ENCODE measurements around the gene PAF1. TPM values are rescaled to one million over a fixed set of nuclear protein-coding genes. Genes with fewer than 3 reads are reported as not detected.

Gene PAF1
- total and polyA plus RNA-seq, 2 of the 13 experiments (the other 11 are each of a cell fraction or from before 2014, with no cell fraction given), result 30.2 to 31.1 TPM

- TF ChIP-seq, protein P1, sequence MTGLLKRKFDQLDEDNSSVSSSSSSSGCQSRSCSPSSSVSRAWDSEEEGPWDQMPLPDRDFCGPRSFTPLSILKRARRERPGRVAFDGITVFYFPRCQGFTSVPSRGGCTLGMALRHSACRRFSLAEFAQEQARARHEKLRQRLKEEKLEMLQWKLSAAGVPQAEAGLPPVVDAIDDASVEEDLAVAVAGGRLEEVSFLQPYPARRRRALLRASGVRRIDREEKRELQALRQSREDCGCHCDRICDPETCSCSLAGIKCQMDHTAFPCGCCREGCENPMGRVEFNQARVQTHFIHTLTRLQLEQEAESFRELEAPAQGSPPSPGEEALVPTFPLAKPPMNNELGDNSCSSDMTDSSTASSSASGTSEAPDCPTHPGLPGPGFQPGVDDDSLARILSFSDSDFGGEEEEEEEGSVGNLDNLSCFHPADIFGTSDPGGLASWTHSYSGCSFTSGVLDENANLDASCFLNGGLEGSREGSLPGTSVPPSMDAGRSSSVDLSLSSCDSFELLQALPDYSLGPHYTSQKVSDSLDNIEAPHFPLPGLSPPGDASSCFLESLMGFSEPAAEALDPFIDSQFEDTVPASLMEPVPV (CRISPR knock-in tag; IDR thresholded peaks at IDR 0.05), result no peak; the same call in 1 of the 2 replicates
- TF ChIP-seq NFE2L2 (IDR thresholded peaks at IDR 0.05; ENCODE audit: low read length) (no peak), MTERF4 (CRISPR knock-in tag; IDR thresholded peaks at IDR 0.05) (no peak; the same call in 1 of the 2 replicates), SOX6 (IDR thresholded peaks at IDR 0.05) (no peak), SOX6 (CRISPR knock-in tag; IDR thresholded peaks at IDR 0.05) (no peak; the same call in none of the 2 replicates), NCOA2 (CRISPR knock-in tag; IDR thresholded peaks at IDR 0.05) (peak; percentile 21; the same call in 1 of the 2 replicates), SIN3A (IDR thresholded peaks at IDR 0.05; ENCODE audit: borderline replicate concordance, low read depth, low read length) (no peak), ZNF530 (CRISPR knock-in tag; IDR thresholded peaks at IDR 0.05; ENCODE audit: low read depth) (no peak), ZNF782 (CRISPR knock-in tag; IDR thresholded peaks at IDR 0.05; ENCODE audit: borderline replicate concordance) (peak; percentile 39; the same call in 1 of the 2 replicates), AGO1 (IDR thresholded peaks at IDR 0.05; ENCODE audit: low read depth, low read length, poor library complexity, severe bottlenecking) (no peak)
- TF ChIP-seq, protein P2, sequence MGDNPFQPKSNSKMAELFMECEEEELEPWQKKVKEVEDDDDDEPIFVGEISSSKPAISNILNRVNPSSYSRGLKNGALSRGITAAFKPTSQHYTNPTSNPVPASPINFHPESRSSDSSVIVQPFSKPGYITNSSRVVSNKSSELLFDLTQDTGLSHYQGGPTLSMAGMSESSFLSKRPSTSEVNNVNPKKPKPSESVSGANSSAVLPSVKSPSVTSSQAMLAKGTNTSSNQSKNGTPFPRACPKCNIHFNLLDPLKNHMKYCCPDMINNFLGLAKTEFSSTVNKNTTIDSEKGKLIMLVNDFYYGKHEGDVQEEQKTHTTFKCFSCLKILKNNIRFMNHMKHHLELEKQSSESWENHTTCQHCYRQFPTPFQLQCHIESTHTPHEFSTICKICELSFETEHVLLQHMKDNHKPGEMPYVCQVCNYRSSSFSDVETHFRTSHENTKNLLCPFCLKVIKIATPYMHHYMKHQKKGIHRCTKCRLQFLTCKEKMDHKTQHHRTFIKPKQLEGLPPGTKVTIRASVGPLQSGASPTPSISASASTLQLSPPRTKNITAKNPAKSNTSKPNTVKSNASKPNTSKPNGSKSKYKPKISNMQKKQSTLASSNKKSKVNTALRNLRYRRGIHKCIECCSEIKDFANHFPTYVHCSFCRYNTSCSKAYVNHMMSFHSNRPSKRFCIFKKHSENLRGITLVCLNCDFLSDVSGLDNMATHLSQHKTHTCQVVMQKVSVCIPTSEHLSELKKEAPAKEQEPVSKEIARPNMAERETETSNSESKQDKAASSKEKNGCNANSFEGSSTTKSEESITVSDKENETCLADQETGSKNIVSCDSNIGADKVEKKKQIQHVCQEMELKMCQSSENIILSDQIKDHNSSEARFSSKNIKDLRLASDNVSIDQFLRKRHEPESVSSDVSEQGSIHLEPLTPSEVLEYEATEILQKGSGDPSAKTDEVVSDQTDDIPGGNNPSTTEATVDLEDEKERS (CRISPR knock-in tag; IDR thresholded peaks at IDR 0.05), result no peak
- TF ChIP-seq, protein P3, sequence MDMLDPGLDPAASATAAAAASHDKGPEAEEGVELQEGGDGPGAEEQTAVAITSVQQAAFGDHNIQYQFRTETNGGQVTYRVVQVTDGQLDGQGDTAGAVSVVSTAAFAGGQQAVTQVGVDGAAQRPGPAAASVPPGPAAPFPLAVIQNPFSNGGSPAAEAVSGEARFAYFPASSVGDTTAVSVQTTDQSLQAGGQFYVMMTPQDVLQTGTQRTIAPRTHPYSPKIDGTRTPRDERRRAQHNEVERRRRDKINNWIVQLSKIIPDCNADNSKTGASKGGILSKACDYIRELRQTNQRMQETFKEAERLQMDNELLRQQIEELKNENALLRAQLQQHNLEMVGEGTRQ (IDR thresholded peaks at IDR 0.05; ENCODE audit: low read depth, low read length), result peak; percentile 56; the same call in 1 of the 2 replicates
- TF ChIP-seq, protein P3 (CRISPR knock-in tag; IDR thresholded peaks at IDR 0.05; ENCODE audit: borderline replicate concordance), result peak; percentile 92
- TF ChIP-seq, protein P4, sequence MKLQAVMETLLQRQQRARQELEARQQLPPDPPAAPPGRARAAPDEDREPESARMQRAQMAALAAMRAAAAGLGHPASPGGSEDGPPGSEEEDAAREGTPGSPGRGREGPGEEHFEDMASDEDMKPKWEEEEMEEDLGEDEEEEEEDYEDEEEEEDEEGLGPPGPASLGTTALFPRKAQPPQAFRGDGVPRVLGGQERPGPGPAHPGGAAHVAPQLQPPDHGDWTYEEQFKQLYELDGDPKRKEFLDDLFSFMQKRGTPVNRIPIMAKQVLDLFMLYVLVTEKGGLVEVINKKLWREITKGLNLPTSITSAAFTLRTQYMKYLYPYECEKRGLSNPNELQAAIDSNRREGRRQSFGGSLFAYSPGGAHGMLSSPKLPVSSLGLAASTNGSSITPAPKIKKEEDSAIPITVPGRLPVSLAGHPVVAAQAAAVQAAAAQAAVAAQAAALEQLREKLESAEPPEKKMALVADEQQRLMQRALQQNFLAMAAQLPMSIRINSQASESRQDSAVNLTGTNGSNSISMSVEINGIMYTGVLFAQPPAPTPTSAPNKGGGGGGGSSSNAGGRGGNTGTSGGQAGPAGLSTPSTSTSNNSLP (IDR thresholded peaks at IDR 0.05; ENCODE audit: low read depth, low read length), result peak; percentile 93
- TF ChIP-seq, protein P5, sequence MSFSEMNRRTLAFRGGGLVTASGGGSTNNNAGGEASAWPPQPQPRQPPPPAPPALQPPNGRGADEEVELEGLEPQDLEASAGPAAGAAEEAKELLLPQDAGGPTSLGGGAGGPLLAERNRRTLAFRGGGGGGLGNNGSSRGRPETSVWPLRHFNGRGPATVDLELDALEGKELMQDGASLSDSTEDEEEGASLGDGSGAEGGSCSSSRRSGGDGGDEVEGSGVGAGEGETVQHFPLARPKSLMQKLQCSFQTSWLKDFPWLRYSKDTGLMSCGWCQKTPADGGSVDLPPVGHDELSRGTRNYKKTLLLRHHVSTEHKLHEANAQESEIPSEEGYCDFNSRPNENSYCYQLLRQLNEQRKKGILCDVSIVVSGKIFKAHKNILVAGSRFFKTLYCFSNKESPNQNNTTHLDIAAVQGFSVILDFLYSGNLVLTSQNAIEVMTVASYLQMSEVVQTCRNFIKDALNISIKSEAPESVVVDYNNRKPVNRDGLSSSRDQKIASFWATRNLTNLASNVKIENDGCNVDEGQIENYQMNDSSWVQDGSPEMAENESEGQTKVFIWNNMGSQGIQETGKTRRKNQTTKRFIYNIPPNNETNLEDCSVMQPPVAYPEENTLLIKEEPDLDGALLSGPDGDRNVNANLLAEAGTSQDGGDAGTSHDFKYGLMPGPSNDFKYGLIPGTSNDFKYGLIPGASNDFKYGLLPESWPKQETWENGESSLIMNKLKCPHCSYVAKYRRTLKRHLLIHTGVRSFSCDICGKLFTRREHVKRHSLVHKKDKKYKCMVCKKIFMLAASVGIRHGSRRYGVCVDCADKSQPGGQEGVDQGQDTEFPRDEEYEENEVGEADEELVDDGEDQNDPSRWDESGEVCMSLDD (CRISPR knock-in tag; IDR thresholded peaks at IDR 0.05; ENCODE audit: borderline replicate concordance), result no peak
Observed at GRCh38 chr19:39412100-39412866, 21.4 kb upstream of the PAF1 start, which contains the start of gene PLEKHG2 (continued).

Measured in HepG2 (cell line).